HG02678 (cell line): Measurements from ENCODE around the gene EEFSEC.

Source experiments
- ATAC-seq: cut with Tn5 transposase; IDR thresholded peaks from one replicate; pipeline ENCODE4 v1.9.1; 2021; ENCODE audit warnings: mild to moderate bottlenecking, moderate library complexity; ENCODE audit not compliant: unreplicated experiment

Gene EEFSEC

GRCh38 chr3:128329491-128330213 lies 176.4 kb downstream of the EEFSEC start:
- no peak for ATAC-seq

DNA sequence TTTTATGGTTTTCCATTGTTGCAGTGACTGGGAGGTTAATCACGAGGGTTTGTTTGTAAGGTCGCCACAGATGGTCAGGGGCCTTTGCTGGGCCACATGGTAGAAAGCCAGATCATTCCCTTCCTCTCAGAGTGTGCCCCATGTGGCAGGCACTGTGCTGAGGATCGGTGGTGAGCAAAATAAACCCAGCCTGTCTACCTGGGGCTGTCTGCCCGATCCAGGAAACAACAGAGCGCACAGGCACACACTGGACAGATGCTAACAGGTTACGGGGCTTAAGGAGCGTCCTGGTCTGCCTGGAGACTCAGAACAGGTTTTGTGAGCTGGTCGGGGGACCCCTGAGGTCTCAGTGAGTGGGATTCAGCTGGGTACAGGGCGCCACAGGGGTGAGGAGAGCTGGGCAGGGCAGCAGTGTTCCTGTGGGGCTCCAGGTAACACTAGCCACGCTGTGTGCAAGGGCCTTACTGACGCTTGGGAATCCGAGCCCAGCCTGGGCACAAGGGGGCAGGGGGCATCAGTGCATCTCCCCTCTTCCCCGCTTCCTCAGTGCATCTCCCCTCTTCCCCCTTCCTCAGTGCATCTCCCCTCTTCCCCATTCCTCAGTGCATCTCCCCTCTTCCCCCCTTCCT lies 177.0 kb downstream of the EEFSEC start:
- no peak for ATAC-seq

- ATAC-seq: no peak
Observed at GRCh38 chr3:128334086-128334645, 180.9 kb downstream of the EEFSEC start.

- ATAC-seq: no peak
Observed at GRCh38 chr3:128334766-128335165, 181.5 kb downstream of the EEFSEC start.

GRCh38 chr3:128335621-128336296 lies 182.5 kb downstream of the EEFSEC start:
- no peak for ATAC-seq

GRCh38 chr3:128336337-128337156 lies 183.3 kb downstream of the EEFSEC start:
- ATAC-seq: no peak

DNA sequence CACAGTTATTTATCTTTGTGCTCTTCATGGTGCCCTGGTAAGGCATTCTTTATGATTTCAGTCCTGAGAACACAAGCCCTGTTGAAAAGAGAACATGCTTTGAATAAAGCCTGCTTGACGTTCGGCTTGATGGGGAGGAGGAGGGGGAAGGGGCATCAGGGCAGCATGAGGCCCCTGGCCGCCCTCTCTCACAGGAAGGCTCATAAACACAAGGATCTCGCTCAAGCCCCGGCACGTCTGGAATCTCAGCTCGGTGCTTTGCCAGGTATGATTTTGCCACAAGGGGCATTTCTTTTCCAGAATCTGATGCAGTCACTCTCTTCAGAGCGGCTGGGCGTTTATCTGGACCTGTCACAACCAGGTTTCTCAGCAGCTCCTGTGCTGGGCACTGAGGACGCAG lies 184.0 kb downstream of the EEFSEC start:
- ATAC-seq: no peak

DNA sequence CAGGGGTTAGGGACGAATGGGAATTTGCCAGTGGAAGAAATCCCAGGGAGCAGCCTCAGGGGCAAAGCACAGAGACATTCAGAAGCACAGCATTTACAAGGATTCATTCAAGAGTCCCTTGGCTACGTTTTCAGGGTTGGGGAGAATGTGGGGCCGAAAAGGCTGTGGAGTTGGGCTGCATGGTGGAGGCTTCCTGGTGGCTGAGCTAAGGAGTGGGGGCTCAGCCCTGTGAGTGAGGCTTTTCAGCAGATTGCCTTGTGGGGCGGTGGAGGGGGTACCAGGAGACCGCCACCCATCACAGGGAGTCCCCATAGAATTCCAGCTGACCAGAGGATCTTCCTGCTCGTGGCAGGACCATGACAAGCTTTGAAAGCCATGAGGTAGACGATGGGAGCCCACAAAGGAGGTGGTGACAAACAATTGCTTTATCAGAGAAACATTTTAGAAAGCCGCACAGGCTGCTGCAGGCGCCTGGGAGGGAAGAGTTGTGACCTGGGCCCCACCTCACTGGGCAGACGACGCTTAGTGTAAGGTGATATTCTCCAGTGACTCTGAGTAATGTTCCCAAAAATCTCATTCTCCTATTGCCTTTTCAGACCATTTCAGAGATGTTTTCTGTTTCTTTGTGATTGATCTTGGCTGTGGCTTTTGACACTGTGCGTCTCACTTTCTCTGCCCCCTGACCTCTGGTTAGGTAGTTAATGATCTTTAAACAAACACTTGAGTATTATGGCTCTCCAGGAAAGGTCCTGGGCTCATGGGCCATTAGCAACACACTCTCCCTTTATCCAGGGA lies 185.5 kb downstream of the EEFSEC start:
- no peak for ATAC-seq

DNA sequence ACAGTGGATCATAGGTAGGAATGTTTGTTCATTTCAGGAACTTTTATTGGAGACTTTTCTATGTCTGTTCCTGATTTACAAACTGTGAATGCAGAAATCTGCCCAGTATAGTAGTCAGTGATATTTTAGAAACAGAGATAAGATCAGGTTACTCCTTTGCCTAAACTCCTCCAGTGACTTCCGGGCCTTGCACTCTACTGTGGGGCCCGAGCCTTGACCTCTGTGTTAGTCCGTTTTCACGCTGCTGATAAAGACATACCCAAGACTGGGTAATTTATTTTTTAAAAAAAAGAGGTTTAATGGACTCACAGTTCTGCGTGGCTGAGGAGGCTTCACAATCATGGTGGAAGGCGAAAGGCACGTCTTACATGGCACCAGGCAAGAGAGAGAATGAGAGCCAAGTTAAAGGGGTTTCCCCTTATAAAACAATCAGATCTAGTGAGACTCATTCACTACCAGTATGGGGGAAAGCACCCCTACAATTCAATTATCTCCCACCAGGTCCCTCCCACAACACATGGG lies 186.3 kb downstream of the EEFSEC start:
- ATAC-seq: no peak

DNA sequence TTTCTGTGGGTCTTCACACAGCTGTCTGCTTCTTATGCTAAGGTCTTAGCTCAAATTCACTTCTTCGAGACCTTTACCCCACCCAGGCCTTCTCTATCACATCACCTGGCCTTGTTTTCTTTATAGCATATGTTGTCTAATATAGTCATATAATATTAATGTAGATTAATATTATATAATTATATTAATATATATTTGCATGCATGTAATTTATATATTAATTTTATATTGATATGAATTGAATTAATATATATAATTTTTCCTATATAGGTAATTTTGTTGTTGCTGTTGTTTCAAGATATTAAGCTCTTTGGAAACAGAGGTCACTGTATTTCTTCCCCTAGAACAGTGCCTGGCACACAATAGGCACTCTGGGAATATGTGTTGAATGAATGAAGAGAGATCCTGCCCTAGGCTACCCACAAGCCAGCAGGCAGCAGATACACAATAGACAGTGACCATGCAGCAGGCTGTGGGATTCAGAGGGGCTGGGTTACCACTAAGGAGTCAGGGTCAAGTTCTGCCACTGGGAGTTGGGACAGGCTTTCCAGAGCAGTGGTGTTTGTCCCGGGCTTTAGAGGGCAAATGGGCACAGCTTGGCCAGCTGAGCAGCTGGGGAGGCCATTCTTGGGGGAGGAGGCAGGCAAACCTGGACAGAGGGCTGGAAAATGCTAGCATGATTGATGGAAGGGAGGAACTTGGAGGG lies 187.1 kb downstream of the EEFSEC start:
- no peak for ATAC-seq

DNA sequence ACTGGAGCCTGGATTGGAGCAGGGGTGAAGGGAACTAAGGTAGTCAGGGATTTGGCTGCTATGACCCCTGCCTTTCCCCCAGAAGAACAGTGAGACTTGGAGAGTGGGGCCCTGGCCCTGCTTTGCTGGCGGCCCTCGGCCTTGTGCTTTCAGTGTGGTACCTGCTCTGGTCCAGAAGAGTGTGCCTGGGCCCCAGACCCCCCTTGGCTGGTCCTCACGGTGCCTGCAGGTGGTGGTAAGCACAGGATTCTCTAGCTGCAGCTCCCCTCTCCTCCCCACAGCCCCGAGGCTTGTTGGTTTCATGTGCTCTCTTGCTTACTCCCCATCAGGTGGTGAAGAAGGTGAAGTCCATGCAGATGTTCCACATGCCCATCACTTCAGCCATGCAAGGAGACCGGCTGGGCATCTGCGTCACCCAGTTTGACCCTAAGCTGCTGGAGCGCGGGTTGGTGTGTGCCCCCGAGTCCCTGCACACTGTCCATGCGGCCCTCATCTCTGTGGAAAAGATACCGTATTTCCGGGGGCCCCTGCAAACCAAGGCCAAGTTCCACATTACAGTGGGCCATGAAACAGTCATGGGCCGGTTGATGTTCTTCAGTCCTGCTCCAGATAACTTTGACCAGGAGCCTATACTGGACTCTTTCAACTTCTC lies 187.7 kb downstream of the EEFSEC start:
- no peak for ATAC-seq

- no peak for ATAC-seq
Observed at GRCh38 chr3:128341659-128342395, 188.5 kb downstream of the EEFSEC start.

DNA sequence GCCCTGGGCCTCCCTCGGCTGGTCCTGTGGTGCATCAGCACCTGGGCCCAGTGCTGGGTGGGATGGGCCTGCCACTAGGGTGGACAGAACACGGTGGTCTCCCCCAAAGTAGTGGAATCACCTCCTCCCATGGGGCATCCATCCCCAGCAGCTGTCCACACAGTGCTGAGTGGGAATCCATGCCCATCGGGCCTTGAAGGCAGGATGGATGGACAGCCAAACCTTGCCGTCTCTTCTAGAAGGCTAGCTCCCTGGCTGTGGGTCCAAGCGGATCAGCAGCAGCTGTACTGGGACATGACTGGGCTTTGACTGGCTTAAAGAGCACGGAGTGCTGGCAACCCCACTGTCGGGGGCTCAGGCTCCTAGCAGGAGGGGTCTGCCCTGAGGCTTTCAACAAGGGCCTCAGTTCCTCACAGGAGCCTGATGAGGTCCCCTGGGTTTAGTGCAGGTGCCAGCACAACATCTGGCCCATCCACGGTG lies 189.5 kb downstream of the EEFSEC start:
- ATAC-seq: no peak

GRCh38 chr3:128343287-128344051 lies 190.2 kb downstream of the EEFSEC start:
- no peak for ATAC-seq

DNA sequence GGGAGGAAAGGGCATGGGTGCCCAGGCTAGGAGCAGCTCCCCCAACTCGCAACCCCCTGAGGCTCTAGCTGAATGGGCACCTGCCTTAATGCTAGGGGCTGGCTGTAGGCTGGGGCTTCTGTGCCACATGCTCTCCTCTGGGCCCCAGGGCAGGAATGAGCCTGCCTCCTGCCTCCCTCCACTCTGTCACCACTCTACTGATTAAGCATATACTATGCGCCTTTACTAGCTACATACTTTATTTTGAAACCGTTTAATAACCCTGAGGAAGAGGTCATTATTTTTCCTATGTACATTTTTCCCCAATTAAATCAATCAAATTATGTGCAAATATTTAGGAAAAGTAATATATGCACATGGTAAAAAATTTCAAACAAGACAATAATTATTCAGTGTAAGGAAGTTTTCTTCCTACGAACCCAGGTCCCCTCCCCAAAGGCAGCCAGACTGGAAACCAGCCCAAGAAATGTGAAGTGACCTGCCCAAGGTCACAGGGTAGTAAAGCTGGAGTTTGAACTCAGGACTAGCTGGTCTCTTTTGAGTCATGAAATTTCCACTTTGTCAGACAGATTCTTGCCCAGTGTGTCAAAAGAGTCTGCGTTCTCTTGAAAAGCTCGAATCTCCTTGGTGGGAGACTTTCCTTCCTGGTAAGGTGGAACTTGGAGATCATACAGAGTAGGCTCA lies 190.9 kb downstream of the EEFSEC start:
- no peak for ATAC-seq

GRCh38 chr3:128345196-128345595 lies 191.9 kb downstream of the EEFSEC start:
- no peak for ATAC-seq

DNA sequence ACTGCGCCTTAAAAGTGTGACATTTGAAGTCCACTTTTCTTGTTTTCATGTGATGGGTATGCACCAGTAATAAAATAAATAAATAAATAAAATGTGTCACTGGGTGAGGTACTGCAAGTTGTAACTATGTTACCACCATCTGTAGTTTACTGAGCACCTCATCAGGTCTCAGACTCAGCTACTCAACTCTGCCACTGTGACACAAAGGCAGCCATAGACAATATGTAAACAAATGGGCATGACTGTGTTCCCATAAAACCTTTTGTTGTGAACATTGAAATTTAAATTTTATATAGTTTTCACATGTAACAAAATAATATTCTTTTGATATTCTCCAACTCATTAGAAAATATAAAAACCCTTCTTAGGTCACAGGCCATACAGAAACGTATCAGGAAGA lies 193.3 kb downstream of the EEFSEC start:
- ATAC-seq: no peak
